A549 (cell line): ENCODE data around the gene CYFIP2. TPM values are rescaled to one million over a fixed set of nuclear protein-coding genes. Genes with fewer than 3 reads are reported as not detected.

Experiments used
- ATAC-seq, 2 experiments: fragments of 200-7000 bp in 1 of 2; fragments of >200 bp in 1 of 2; cut with Nextera tagmentation in 1 of 2; cut with Tn5 transposase in 1 of 2; 3 replicates each; pipeline versions ENCODE4 v1.8.0 to v1.9.1; 2018 to 2020; ENCODE audit warnings: mild to moderate bottlenecking in 1 of 2, moderate library complexity in 1 of 2
- CTCF ChIA-PET: fragments of 300-600 bp; sonication (Branson Sonifier 250); formaldehyde crosslinking; extraction: SDS; loops from one replicate; lab custom pipeline; 2021; ENCODE audit warnings: antibody characterized with exemption, inconsistent platforms; lab: Yijun Ruan, JAX
- POLR2A ChIA-PET: fragments of 350-600 bp; formaldehyde crosslinking; extraction: SDS; loops from one replicate; lab custom pipeline; 2021; ENCODE audit warnings: antibody characterized with exemption, inconsistent platforms; lab: Yijun Ruan, JAX
- DNase-seq, 2 experiments: peaks; one replicate each; pipeline versions ENCODE4 v3.0.0 to v3.0.0-alpha.2; 2011 to 2016; ENCODE audit warnings: low read depth in 1 of 2, low spot score in 1 of 2
- FAIRE-seq: peaks from 2 replicates; lab custom pipeline; 2011; peaks lifted over from hg19 to GRCh38; lab: Jason Lieb, UNC
- H3K27ac ChIP-seq, 2 experiments: fragments of >200 bp; sonication (Bioruptor Twin); formaldehyde crosslinking; 3 replicates each; pipeline ENCODE4 v1.5.1; 2016 to 2017
- H3K4me1 ChIP-seq: fragments of >200 bp; sonication (Bioruptor Twin); formaldehyde crosslinking; 3 replicates; pipeline ENCODE4 v1.6.1; 2016
- H3K4me2 ChIP-seq: fragments of >200 bp; sonication (Bioruptor Twin); formaldehyde crosslinking; 3 replicates; pipeline ENCODE4 v1.6.1; 2016
- H3K4me3 ChIP-seq: fragments of >200 bp; sonication (Bioruptor Twin); formaldehyde crosslinking; 3 replicates; pipeline ENCODE4 v1.5.1; 2016
- H3K9me3 ChIP-seq: fragments of >200 bp; sonication (Bioruptor Twin); formaldehyde crosslinking; 3 replicates; pipeline ENCODE4 v1.6.1; 2016
- CHD4 ChIP-seq: fragments of 200-600 bp; sonication (generic); IDR thresholded peaks from 2 replicates; pipeline ENCODE4 v1.6.1; 2016; ENCODE audit warnings: antibody characterized with exemption, mild to moderate bottlenecking, borderline replicate concordance
- EHF ChIP-seq: fragments of 250-450 bp; sonication (Bioruptor Pico); IDR thresholded peaks from 2 replicates; pipeline ENCODE4 v1.5.0; 2020; ENCODE audit warnings: mild to moderate bottlenecking
- EP300 ChIP-seq, 2 experiments: fragments of >200 bp; sonication (Bioruptor Twin); formaldehyde crosslinking; IDR thresholded peaks; 2 replicates in 1 of 2; 3 replicates in 1 of 2; pipeline ENCODE4 v1.6.1; 2016 to 2017
- GATA3 ChIP-seq: IDR thresholded peaks from 2 replicates; pipeline ENCODE4 v1.6.1; 2012; ENCODE audit warnings: borderline replicate concordance
- HDAC2 ChIP-seq: fragments of 200-600 bp; sonication (generic); IDR thresholded peaks from 2 replicates; pipeline ENCODE4 v1.6.1; 2016
- HOXA7 ChIP-seq: fragments of 250-450 bp; sonication (Bioruptor Pico); IDR thresholded peaks from 2 replicates; pipeline ENCODE4 v1.5.0; 2020; ENCODE audit warnings: mild to moderate bottlenecking, moderate library complexity
- HOXB13 ChIP-seq: fragments of 250-450 bp; sonication (Bioruptor Pico); IDR thresholded peaks from 2 replicates; pipeline ENCODE4 v1.5.0; 2020; ENCODE audit warnings: low read depth, mild to moderate bottlenecking, moderate library complexity
- HOXB5 ChIP-seq: fragments of 250-450 bp; sonication (Bioruptor Pico); IDR thresholded peaks from 2 replicates; pipeline ENCODE4 v1.5.0; 2020; ENCODE audit warnings: mild to moderate bottlenecking, moderate library complexity
- MAZ ChIP-seq: fragments of 150-350 bp; IDR thresholded peaks from 2 replicates; pipeline ENCODE4 v1.6.1; 2014; ENCODE audit warnings: antibody characterized with exemption, low read depth, low read length, borderline replicate concordance
- MYC ChIP-seq: IDR thresholded peaks from 2 replicates; pipeline ENCODE4 v1.6.1; 2012; ENCODE audit warnings: mild to moderate bottlenecking, inconsistent platforms, low read length, improper control_type of control experiment, borderline replicate concordance
- NR3C1 ChIP-seq: fragments of >200 bp; sonication (Bioruptor Twin); formaldehyde crosslinking; IDR thresholded peaks from 3 replicates; pipeline ENCODE4 v1.6.1; 2017
- POLR2A ChIP-seq: IDR thresholded peaks from 2 replicates; pipeline ENCODE4 v1.6.1; 2012; ENCODE audit warnings: mild to moderate bottlenecking, low read length
- POLR2AphosphoS2 ChIP-seq: conservative IDR thresholded peaks from 2 replicates; pipeline ENCODE4 v1.6.1; 2012; ENCODE audit warnings: low read length, improper control_type of control experiment, inconsistent platforms
- RCOR1 ChIP-seq: fragments of 150-350 bp; IDR thresholded peaks from 2 replicates; pipeline ENCODE4 v1.6.1; 2014; ENCODE audit warnings: antibody characterized with exemption, low read length, low read depth
- RNF2 ChIP-seq: fragments of 200-600 bp; sonication (generic); IDR thresholded peaks from 2 replicates; pipeline ENCODE4 v1.6.1; 2016; ENCODE audit warnings: low read depth, mild to moderate bottlenecking, antibody characterized with exemption, moderate library complexity, borderline replicate concordance
- TFCP2L1 ChIP-seq: fragments of 250-450 bp; sonication (Bioruptor Pico); IDR thresholded peaks from 2 replicates; pipeline ENCODE4 v1.5.0; 2021; ENCODE audit warnings: mild to moderate bottlenecking
- ZFP36 ChIP-seq: fragments of 450-650 bp; IDR thresholded peaks from 2 replicates; pipeline ENCODE4 v1.6.1; 2014; ENCODE audit warnings: borderline replicate concordance; ENCODE audit not compliant: partially characterized antibody
- WGBS: methylation state at CpG from one replicate; pipeline ENCODE4 v1.1.6; 2017; ENCODE audit errors: missing lambda C conversion rate; 5-methylcytosine and 5-hydroxymethylcytosine counted together
- polyA plus RNA-seq, 4 experiments: library from polyadenylated mRNA; depleted of rRNA in 3 of 4; stranded (reverse); fragments of >200 nt; fragmentation: RNase III in 1 of 4; extraction: RNeasy Plus Mini Kit Qiagen cat#74134 plus additional on column Dnase treatment in 1 of 4; gene quantifications; 2 replicates in 3 of 4; 3 replicates in 1 of 4; pipeline ENCODE4 v1.2.3, GENCODE V29; 2011 to 2017
- TF ChIP-seq, protein P1 (sequence below): IDR thresholded peaks from 2 replicates; pipeline ENCODE4 v1.6.1; 2012; ENCODE audit warnings: low read depth, borderline replicate concordance
- TF ChIP-seq, protein P2 (sequence below): fragments of >200 bp; sonication (Bioruptor Twin); formaldehyde crosslinking; IDR thresholded peaks from 2 replicates; pipeline ENCODE4 v1.6.1; 2016
- TF ChIP-seq, protein P3 (sequence below): fragments of 150-350 bp; IDR thresholded peaks from 2 replicates; pipeline ENCODE4 v1.6.1; 2014; ENCODE audit warnings: low read depth, mild to moderate bottlenecking, low read length
- TF ChIP-seq, protein P4 (sequence below): IDR thresholded peaks from 2 replicates; pipeline ENCODE4 v1.6.1; 2012
- TF ChIP-seq, protein P5 (sequence below): fragments of 450-650 bp; IDR thresholded peaks from 2 replicates; pipeline ENCODE4 v1.6.1; 2014; ENCODE audit warnings: antibody characterized with exemption
- TF ChIP-seq, protein P6 (sequence below): fragments of 250-450 bp; sonication (Bioruptor Pico); IDR thresholded peaks from 2 replicates; pipeline ENCODE4 v1.5.0; 2021; ENCODE audit warnings: mild to moderate bottlenecking, moderate library complexity, borderline replicate concordance
- TF ChIP-seq, protein P7 (sequence below): fragments of >200 bp; sonication (Bioruptor Twin); formaldehyde crosslinking; IDR thresholded peaks from 3 replicates; pipeline ENCODE4 v1.6.1; 2016

Gene CYFIP2
- polyA plus RNA-seq, 2 of the 4 experiments (the other 2 are of a cell fraction) = 9.0 to 18.6 TPM

DNA sequence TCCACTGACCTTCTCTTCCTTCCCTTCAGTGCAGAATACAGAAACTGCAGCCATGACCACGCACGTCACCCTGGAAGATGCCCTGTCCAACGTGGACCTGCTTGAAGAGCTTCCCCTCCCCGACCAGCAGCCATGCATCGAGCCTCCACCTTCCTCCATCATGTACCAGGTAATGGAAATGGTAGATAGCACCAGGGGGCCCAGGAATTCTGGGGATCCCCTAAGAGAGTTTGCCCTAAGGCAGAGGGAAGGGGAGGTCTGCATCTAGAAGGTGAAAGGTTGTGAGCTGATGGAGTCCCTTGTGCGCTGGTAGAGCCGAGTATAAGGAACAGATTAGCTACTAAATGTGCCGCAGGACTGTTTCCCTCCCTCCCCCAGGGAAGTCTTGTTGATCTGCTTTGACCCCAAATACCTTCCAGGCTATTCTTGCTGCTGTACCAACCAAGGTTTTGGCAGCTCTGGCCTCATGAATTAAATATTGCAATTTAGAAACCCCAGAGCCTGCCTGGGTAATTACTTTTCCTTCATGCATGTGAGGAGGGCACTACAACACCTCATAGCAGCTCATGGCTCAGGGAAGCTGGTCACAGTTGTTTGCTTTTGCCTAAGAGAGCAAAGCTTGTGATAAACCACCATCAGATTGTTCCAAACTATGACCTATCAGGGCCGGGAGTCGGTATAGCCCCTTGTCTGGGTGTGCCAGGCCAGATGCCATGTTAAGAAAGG is 19.6 kb downstream of the CYFIP2 start:
- WGBS = 91% methylated on average over 10 of the region's 10 CpGs
- no peak overlapping the region for H3K4me2 ChIP-seq
- TF ChIP-seq GATA3 (no peak), NR3C1 (no peak)
- no peak overlapping the region for H3K27ac ChIP-seq
- peaks cover 13% of the 10 kb centered on the region for H3K4me1 ChIP-seq
- FAIRE-seq (no peak), ATAC-seq (no peak), DNase-seq (no peak)
- no peak overlapping the region for H3K4me3 ChIP-seq
- CTCF ChIA-PET = interaction anchor here (1.8 to 2.9 kb wide), 3 partner anchors 19 to 57 kb away, joined by 4 to 17 read pairs (median 5); partner anchors contain the start of gene CYFIP2
- H3K9me3 ChIP-seq = no peaks in the 10 kb centered on the region
- POLR2A ChIA-PET = no interaction called here

DNA sequence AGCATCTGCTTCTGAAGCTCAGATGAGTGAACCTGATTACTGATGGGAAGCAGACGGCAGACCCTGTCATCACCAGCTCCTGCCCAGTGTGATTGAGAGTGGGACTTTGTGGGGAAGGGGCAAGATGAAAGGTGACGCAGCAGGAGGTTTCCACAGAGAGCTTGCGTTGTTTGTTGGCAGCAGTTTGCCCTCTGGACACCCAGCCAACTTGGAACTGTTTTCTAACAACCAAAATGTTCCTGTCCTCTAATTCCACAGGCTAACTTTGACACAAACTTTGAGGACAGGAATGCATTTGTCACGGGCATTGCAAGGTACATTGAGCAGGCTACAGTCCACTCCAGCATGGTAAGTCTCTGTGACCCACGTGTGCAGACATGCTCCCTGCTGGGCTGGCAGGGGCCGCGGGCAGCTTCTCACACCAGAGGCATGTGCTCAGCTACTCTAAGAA is 20.9 kb downstream of the CYFIP2 start:
- ChIA-PET POLR2A (no interaction called here), CTCF (interaction anchor here (0.6 to 2.9 kb wide), 7 partner anchors 13 to 56 kb away, joined by 3 to 17 read pairs (median 4); partner anchors contain the start of gene CYFIP2)
- Histone ChIP-seq H3K9me3 (no peaks in the 10 kb centered on the region), H3K27ac (no peak overlapping the region), H3K4me3 (no peak overlapping the region), H3K4me2 (no peak overlapping the region), H3K4me1 (peaks cover 27% of the 10 kb centered on the region)
- FAIRE-seq = no peak
- DNase-seq = no peak
- no peak for TF ChIP-seq HOXB5 (CRISPR knock-in tag)
- TF ChIP-seq, protein P1, sequence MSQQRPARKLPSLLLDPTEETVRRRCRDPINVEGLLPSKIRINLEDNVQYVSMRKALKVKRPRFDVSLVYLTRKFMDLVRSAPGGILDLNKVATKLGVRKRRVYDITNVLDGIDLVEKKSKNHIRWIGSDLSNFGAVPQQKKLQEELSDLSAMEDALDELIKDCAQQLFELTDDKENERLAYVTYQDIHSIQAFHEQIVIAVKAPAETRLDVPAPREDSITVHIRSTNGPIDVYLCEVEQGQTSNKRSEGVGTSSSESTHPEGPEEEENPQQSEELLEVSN = no peak
- TF ChIP-seq EHF (CRISPR knock-in tag) = no peak
- no peak for TF ChIP-seq HOXA7 (CRISPR knock-in tag)
- TF ChIP-seq RCOR1 = no peak
- no peak for TF ChIP-seq POLR2AphosphoS2
- TF ChIP-seq, protein P2, sequence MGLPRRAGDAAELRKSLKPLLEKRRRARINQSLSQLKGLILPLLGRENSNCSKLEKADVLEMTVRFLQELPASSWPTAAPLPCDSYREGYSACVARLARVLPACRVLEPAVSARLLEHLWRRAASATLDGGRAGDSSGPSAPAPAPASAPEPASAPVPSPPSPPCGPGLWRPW = no peak
- TF ChIP-seq, protein P3, sequence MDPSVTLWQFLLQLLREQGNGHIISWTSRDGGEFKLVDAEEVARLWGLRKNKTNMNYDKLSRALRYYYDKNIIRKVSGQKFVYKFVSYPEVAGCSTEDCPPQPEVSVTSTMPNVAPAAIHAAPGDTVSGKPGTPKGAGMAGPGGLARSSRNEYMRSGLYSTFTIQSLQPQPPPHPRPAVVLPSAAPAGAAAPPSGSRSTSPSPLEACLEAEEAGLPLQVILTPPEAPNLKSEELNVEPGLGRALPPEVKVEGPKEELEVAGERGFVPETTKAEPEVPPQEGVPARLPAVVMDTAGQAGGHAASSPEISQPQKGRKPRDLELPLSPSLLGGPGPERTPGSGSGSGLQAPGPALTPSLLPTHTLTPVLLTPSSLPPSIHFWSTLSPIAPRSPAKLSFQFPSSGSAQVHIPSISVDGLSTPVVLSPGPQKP = no peak
- no peak for TF ChIP-seq MAZ
- TF ChIP-seq NR3C1 = no peak
- no peak for TF ChIP-seq POLR2A
- no peak for TF ChIP-seq CHD4
- WGBS = 92% methylated on average over 7 of the region's 7 CpGs
- ATAC-seq = no peak

DNA sequence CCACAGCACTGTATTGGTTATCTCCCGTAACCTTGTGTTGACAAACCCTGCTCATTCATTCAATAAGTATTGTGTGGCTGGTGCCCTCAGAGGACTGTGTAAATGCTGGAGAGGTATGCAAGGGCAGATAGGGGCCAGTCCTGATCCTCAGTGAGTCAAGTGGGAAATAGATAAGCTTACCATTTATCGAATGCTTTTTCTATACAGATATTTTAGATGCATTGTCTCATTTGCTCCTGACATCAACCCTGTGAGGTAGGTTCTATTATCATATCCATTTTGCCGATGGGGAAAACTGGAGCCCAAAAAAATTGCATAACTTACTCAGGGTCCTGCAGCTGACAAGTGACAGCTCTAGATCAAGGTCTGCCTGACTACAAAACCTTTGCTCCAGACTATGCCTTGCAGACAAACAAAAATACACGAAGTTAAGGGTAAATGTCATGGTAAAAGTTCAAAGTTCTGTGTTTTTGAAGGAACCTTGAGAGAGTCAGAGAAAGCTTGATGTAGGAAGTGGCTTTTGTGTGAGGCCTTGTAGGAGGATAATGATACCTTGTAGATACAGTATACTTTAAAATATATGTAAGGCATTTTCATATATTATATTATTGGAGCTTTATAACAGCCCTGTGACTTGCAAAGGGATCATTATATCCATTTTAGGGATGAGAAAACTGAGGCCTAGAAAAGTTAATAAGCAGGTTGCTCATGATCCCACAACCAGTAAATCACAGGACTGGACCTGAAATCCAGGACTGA is 22.7 kb downstream of the CYFIP2 start:
- Histone ChIP-seq H3K4me1 (peaks cover 29% of the 10 kb centered on the region), H3K9me3 (no peaks in the 10 kb centered on the region), H3K27ac (no peak overlapping the region), H3K4me2 (no peak overlapping the region), H3K4me3 (no peak overlapping the region)
- TF ChIP-seq, protein P4, sequence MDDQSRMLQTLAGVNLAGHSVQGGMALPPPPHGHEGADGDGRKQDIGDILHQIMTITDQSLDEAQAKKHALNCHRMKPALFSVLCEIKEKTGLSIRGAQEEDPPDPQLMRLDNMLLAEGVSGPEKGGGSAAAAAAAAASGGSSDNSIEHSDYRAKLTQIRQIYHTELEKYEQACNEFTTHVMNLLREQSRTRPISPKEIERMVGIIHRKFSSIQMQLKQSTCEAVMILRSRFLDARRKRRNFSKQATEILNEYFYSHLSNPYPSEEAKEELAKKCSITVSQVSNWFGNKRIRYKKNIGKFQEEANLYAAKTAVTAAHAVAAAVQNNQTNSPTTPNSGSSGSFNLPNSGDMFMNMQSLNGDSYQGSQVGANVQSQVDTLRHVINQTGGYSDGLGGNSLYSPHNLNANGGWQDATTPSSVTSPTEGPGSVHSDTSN = no peak
- no peak for TF ChIP-seq MYC
- TF ChIP-seq EHF (CRISPR knock-in tag) = no peak
- TF ChIP-seq, protein P2 = no peak
- TF ChIP-seq GATA3 = no peak
- no peak for TF ChIP-seq ZFP36
- TF ChIP-seq RNF2 = no peak
- TF ChIP-seq, protein P5, sequence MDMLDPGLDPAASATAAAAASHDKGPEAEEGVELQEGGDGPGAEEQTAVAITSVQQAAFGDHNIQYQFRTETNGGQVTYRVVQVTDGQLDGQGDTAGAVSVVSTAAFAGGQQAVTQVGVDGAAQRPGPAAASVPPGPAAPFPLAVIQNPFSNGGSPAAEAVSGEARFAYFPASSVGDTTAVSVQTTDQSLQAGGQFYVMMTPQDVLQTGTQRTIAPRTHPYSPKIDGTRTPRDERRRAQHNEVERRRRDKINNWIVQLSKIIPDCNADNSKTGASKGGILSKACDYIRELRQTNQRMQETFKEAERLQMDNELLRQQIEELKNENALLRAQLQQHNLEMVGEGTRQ = no peak
- no peak for TF ChIP-seq TFCP2L1
- TF ChIP-seq, protein P6, sequence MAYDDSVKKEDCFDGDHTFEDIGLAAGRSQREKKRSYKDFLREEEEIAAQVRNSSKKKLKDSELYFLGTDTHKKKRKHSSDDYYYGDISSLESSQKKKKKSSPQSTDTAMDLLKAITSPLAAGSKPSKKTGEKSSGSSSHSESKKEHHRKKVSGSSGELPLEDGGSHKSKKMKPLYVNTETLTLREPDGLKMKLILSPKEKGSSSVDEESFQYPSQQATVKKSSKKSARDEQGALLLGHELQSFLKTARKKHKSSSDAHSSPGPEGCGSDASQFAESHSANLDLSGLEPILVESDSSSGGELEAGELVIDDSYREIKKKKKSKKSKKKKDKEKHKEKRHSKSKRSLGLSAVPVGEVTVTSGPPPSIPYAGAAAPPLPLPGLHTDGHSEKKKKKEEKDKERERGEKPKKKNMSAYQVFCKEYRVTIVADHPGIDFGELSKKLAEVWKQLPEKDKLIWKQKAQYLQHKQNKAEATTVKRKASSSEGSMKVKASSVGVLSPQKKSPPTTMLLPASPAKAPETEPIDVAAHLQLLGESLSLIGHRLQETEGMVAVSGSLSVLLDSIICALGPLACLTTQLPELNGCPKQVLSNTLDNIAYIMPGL (CRISPR knock-in tag) = no peak
- no peak for TF ChIP-seq HOXB13 (CRISPR knock-in tag)
- TF ChIP-seq EP300 (IDR thresholded peaks at IDR 0.05) = no peak
- TF ChIP-seq, protein P7, sequence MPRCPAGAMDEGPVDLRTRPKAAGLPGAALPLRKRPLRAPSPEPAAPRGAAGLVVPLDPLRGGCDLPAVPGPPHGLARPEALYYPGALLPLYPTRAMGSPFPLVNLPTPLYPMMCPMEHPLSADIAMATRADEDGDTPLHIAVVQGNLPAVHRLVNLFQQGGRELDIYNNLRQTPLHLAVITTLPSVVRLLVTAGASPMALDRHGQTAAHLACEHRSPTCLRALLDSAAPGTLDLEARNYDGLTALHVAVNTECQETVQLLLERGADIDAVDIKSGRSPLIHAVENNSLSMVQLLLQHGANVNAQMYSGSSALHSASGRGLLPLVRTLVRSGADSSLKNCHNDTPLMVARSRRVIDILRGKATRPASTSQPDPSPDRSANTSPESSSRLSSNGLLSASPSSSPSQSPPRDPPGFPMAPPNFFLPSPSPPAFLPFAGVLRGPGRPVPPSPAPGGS = no peak
- TF ChIP-seq HDAC2 = no peak
- no peak for FAIRE-seq
- 73% methylated on average over 4 of the region's 4 CpGs for WGBS
- no peak for ATAC-seq
- POLR2A ChIA-PET = no interaction called here
- no peak for DNase-seq
- CTCF ChIA-PET = interaction anchor here (0.8 to 1.2 kb wide), 3 partner anchors 17 to 35 kb away, joined by 3 read pairs; no protein-coding TSS in a partner anchor
